ENCODE results near the gene SIRPA. TPM values are rescaled to one million over a fixed set of nuclear protein-coding genes. Genes with fewer than 3 reads are reported as not detected.

SIRPA gene
- total and polyA plus RNA-seq, 2 experiments from 2014 or later: 93.3 to 101 TPM

- Histone ChIP-seq H2AFZ (no peak overlapping the region), H3K36me3 (ENCODE audit: low read depth) (no peaks in the 10 kb centered on the region), H3K4me3 (no peak overlapping the region)
These were observed 51.2 kb downstream of the SIRPA start for GRCh38 chr20:1946442-1946761.

GRCh38 chr20:1946762-1947534 is 51.7 kb downstream of the SIRPA start:
- H3K27ac ChIP-seq: no peak overlapping the region
- WGBS, 2 experiments (ENCODE audit: low coverage in 1 of 2, low lambda C conversion rate in 2 of 2, missing lambda C conversion rate in 2 of 2): 69 to 73% methylated on average over 39 of the region's 39 CpGs
- no peak overlapping the region for H2AFZ ChIP-seq
- no peaks in the 10 kb centered on the region for H3K9me2 ChIP-seq (ENCODE audit: insufficient read depth)
- DNase-seq: no peak
- H3K79me2 ChIP-seq (ENCODE audit: insufficient read depth): no peaks in the 10 kb centered on the region
- peaks cover 25% of the 10 kb centered on the region for H3K4me1 ChIP-seq (ENCODE audit: insufficient read depth)
- no peak overlapping the region for H3K9ac ChIP-seq
- H3K27me3 ChIP-seq (replicated peaks; ENCODE audit: insufficient read depth): no peaks in the 10 kb centered on the region
- in situ Hi-C loops (cut with MboI): no loop called here
- H3K36me3 ChIP-seq (ENCODE audit: low read depth): no peaks in the 10 kb centered on the region
- no peaks in the 10 kb centered on the region for H3K9me3 ChIP-seq (ENCODE audit: low read depth)
- H3K4me3 ChIP-seq: no peak overlapping the region
- TF ChIP-seq EZH2 (IDR thresholded peaks at IDR 0.05; ENCODE audit: insufficient read depth, poor library complexity, severe bottlenecking) (no peak), EZH2phosphoT487 (IDR thresholded peaks at IDR 0.05; ENCODE audit: insufficient read depth, low read depth) (no peak)
- H4K20me1 ChIP-seq (ENCODE audit: insufficient read depth): no peaks in the 10 kb centered on the region
- H3K4me2 ChIP-seq (ENCODE audit: unreplicated experiment): no peak overlapping the region
- peaks cover 22% of the 10 kb centered on the region for H3F3A ChIP-seq (ENCODE audit: insufficient read depth)

More at GRCh38 chr20:1946442-1946761, 51.2 kb downstream of the SIRPA start:
- Histone ChIP-seq H3F3A (ENCODE audit: insufficient read depth) (peaks cover 22% of the 10 kb centered on the region), H3K27ac (no peak overlapping the region), H3K9me3 (ENCODE audit: low read depth) (no peaks in the 10 kb centered on the region), H4K20me1 (ENCODE audit: insufficient read depth) (no peaks in the 10 kb centered on the region), H3K4me1 (ENCODE audit: insufficient read depth) (peaks cover 30% of the 10 kb centered on the region), H3K27me3 (replicated peaks; ENCODE audit: insufficient read depth) (no peaks in the 10 kb centered on the region), H3K4me2 (ENCODE audit: unreplicated experiment) (no peak overlapping the region), H3K79me2 (ENCODE audit: insufficient read depth) (no peaks in the 10 kb centered on the region), H3K9me2 (ENCODE audit: insufficient read depth) (no peaks in the 10 kb centered on the region), H3K9ac (no peak overlapping the region)
- WGBS, 2 experiments (ENCODE audit: low coverage in 1 of 2, low lambda C conversion rate in 2 of 2, missing lambda C conversion rate in 2 of 2): 85 to 87% methylated on average over 7 of the region's 7 CpGs
- DNase-seq: no peak
- in situ Hi-C loops (cut with MboI): no loop called here
- no peak for TF ChIP-seq EZH2phosphoT487 (IDR thresholded peaks at IDR 0.05; ENCODE audit: insufficient read depth, low read depth)
- TF ChIP-seq EZH2 (IDR thresholded peaks at IDR 0.05; ENCODE audit: insufficient read depth, poor library complexity, severe bottlenecking): no peak

- no peak overlapping the region for H2AFZ ChIP-seq
- in situ Hi-C loops (cut with MboI): no loop called here
- 92% methylated on average over 12 to 14 of the region's 14 CpGs for WGBS, 2 experiments (ENCODE audit: low coverage in 1 of 2, low lambda C conversion rate in 2 of 2, missing lambda C conversion rate in 2 of 2)
These were observed 52.3 kb downstream of the SIRPA start for GRCh38 chr20:1947535-1947846.

GRCh38 chr20:1949347-1950100 is 54.3 kb downstream of the SIRPA start:
- no peaks in the 10 kb centered on the region for H3K9me3 ChIP-seq (ENCODE audit: low read depth)
- no peak overlapping the region for H3K27ac ChIP-seq
- TF ChIP-seq EZH2 (IDR thresholded peaks at IDR 0.05; ENCODE audit: insufficient read depth, poor library complexity, severe bottlenecking) (no peak), EZH2phosphoT487 (IDR thresholded peaks at IDR 0.05; ENCODE audit: insufficient read depth, low read depth) (no peak)
- H3F3A ChIP-seq (ENCODE audit: insufficient read depth): peaks cover 5% of the 10 kb centered on the region
- no peaks in the 10 kb centered on the region for H3K27me3 ChIP-seq (replicated peaks; ENCODE audit: insufficient read depth)
- H2AFZ ChIP-seq: no peak overlapping the region
- no peak overlapping the region for H3K4me3 ChIP-seq
- no peaks in the 10 kb centered on the region for H3K36me3 ChIP-seq (ENCODE audit: low read depth)
- no peaks in the 10 kb centered on the region for H3K79me2 ChIP-seq (ENCODE audit: insufficient read depth)
- no peak overlapping the region for H3K4me2 ChIP-seq (ENCODE audit: unreplicated experiment)
- H3K9me2 ChIP-seq (ENCODE audit: insufficient read depth): no peaks in the 10 kb centered on the region
- no peaks in the 10 kb centered on the region for H4K20me1 ChIP-seq (ENCODE audit: insufficient read depth)
- in situ Hi-C loops (cut with MboI): no loop called here
- no peak overlapping the region for H3K9ac ChIP-seq
- peaks cover 10% of the 10 kb centered on the region for H3K4me1 ChIP-seq (ENCODE audit: insufficient read depth)
- 48 to 58% methylated on average over 2 of the region's 2 CpGs for WGBS, 2 experiments (ENCODE audit: low coverage in 1 of 2, low lambda C conversion rate in 2 of 2, missing lambda C conversion rate in 2 of 2)
- no peak for DNase-seq

More at GRCh38 chr20:1947535-1947846, 52.3 kb downstream of the SIRPA start:
- Histone ChIP-seq H4K20me1 (ENCODE audit: insufficient read depth) (no peaks in the 10 kb centered on the region), H3K9ac (no peak overlapping the region), H3K36me3 (ENCODE audit: low read depth) (no peaks in the 10 kb centered on the region), H3F3A (ENCODE audit: insufficient read depth) (peaks cover 22% of the 10 kb centered on the region), H3K4me2 (ENCODE audit: unreplicated experiment) (no peak overlapping the region), H3K27me3 (replicated peaks; ENCODE audit: insufficient read depth) (no peaks in the 10 kb centered on the region), H3K9me3 (ENCODE audit: low read depth) (no peaks in the 10 kb centered on the region), H3K9me2 (ENCODE audit: insufficient read depth) (no peaks in the 10 kb centered on the region), H3K4me3 (no peak overlapping the region), H3K27ac (no peak overlapping the region), H3K79me2 (ENCODE audit: insufficient read depth) (no peaks in the 10 kb centered on the region), H3K4me1 (ENCODE audit: insufficient read depth) (peaks cover 25% of the 10 kb centered on the region)
- no peak for TF ChIP-seq EZH2phosphoT487 (IDR thresholded peaks at IDR 0.05; ENCODE audit: insufficient read depth, low read depth)
- no peak for DNase-seq

All from GM23248 (cell line).